GM20000 (cell line): ENCODE results near the gene ST7.
"Not testable (repeated sequence)": the region's sequence is repeated elsewhere in the genome, so short reads cannot be mapped to it uniquely, and the experiment has no call there.

Source experiments
- DNase-seq: peaks from one replicate; pipeline ENCODE4 v3.0.0; 2012; ENCODE audit warnings: low spot score
- CTCF ChIP-seq: IDR thresholded peaks from 2 replicates; pipeline ENCODE4 v1.5.1; 2012; ENCODE audit warnings: mild to moderate bottlenecking, control low read depth; ENCODE audit errors: extremely low read depth, missing control alignments

ST7 gene

GRCh38 chr7:116971869-116972268 lies 18.6 kb downstream of the ST7 start:
- no peak for DNase-seq
- no peak for TF ChIP-seq CTCF

GRCh38 chr7:116975024-116975423 lies 21.7 kb downstream of the ST7 start:
- not testable (repeated sequence) for DNase-seq

GRCh38 chr7:116977172-116977571 lies 23.9 kb downstream of the ST7 start:
- no peak for DNase-seq
- no peak for TF ChIP-seq CTCF

- DNase-seq = no peak
- TF ChIP-seq CTCF = no peak
These were observed 24.7 kb downstream of the ST7 start for GRCh38 chr7:116978006-116978405.

- no peak for TF ChIP-seq CTCF
- no peak for DNase-seq
These were observed 26.1 kb downstream of the ST7 start for GRCh38 chr7:116979430-116979829.

GRCh38 chr7:116980354-116980753 lies 27.1 kb downstream of the ST7 start:
- TF ChIP-seq CTCF = no peak
- DNase-seq = no peak

GRCh38 chr7:116981939-116982338 lies 28.6 kb downstream of the ST7 start:
- TF ChIP-seq CTCF = no peak
- no peak for DNase-seq

- no peak for DNase-seq
- TF ChIP-seq CTCF = no peak
These were observed 31.2 kb downstream of the ST7 start for GRCh38 chr7:116984511-116984910.
